Endothelial cell of umbilical vein (primary cell): ENCODE data around the gene NCKAP5. TPM values are rescaled to one million over a fixed set of nuclear protein-coding genes. Genes with fewer than 3 reads are reported as not detected.

Experiments
- BruUV-seq: library from RNA; stranded (reverse); fragments of 400-500 nt; replicated peaks from 2 replicates; lab custom pipeline; 2021; lab: Mats Ljungman, UMichigan
- CTCF ChIA-PET: fragments of 300-600, 350-600 bp; sonication (Branson Sonifier 250); formaldehyde crosslinking; loops from one replicate; lab custom pipeline; 2021; ENCODE audit warnings: antibody characterized with exemption, inconsistent platforms; lab: Charles Lee
- POLR2A ChIA-PET: fragments of 300-600, 350-600 bp; sonication (Branson Sonifier 250); formaldehyde crosslinking; loops from one replicate; lab custom pipeline; 2021; ENCODE audit warnings: antibody characterized with exemption, inconsistent platforms; lab: Charles Lee
- DNase-seq: peaks from one replicate; pipeline ENCODE4 v3.0.0-alpha.2; 2011; ENCODE audit warnings: low read depth, low spot score
- FAIRE-seq: peaks from 2 replicates; lab custom pipeline; 2011; peaks lifted over from hg19 to GRCh38; lab: Jason Lieb, UNC
- H2AFZ ChIP-seq: 2 replicates; pipeline ENCODE4 v1.6.0; 2012; ENCODE audit warnings: low read depth, low read length, control low read depth, inconsistent platforms
- H3K27ac ChIP-seq: 2 replicates; pipeline ENCODE4 v1.5.1; 2011; ENCODE audit warnings: low read depth, mild to moderate bottlenecking, control low read depth, low read length, moderate library complexity; ENCODE audit not compliant: insufficient read depth
- H3K27me3 ChIP-seq, 2 experiments: 2 replicates each; pipeline versions ENCODE4 v1.6.0 to v1.6.1; 2011; ENCODE audit warnings: low read length in 2 of 2, mixed read lengths in 1 of 2; ENCODE audit not compliant: control insufficient read depth in 2 of 2, insufficient read depth in 2 of 2
- H3K36me3 ChIP-seq, 2 experiments: 2 replicates in 1 of 2; 3 replicates in 1 of 2; pipeline ENCODE4 v1.5.1; 2011; ENCODE audit warnings: low read length in 2 of 2, mild to moderate bottlenecking in 1 of 2, moderate library complexity in 1 of 2; ENCODE audit not compliant: control insufficient read depth in 2 of 2, insufficient read depth in 2 of 2; ENCODE audit errors: extremely low read depth in 1 of 2
- H3K4me1 ChIP-seq: 3 replicates; pipeline ENCODE4 v1.5.1; 2011; ENCODE audit warnings: mild to moderate bottlenecking, low read length; ENCODE audit not compliant: control insufficient read depth, insufficient read depth; ENCODE audit errors: extremely low read depth
- H3K4me2 ChIP-seq: 2 replicates; pipeline ENCODE4 v1.6.1; 2011; ENCODE audit warnings: low read length, control low read depth, mixed read lengths; ENCODE audit not compliant: insufficient read depth
- H3K4me3 ChIP-seq, 3 experiments: fragments of 200-600 bp in 1 of 3; sonication (generic), shearing (Covaris generic) in 1 of 3; replicated peaks in 1 of 3; 2 replicates each; pipeline ENCODE4 v1.5.1; 2011 to 2016; ENCODE audit warnings: control low read depth in 3 of 3, low read length in 3 of 3, mild to moderate bottlenecking in 2 of 3, inconsistent platforms in 1 of 3, low read depth in 1 of 3, moderate library complexity in 1 of 3; ENCODE audit not compliant: insufficient read depth in 1 of 3
- H3K79me2 ChIP-seq: 2 replicates; pipeline ENCODE4 v1.6.0; 2012; ENCODE audit warnings: low read length, inconsistent platforms; ENCODE audit not compliant: control insufficient read depth, insufficient read depth
- H3K9ac ChIP-seq: replicated peaks from 2 replicates; pipeline ENCODE3; 2011; ENCODE audit warnings: low read length, control low read depth; ENCODE audit not compliant: insufficient read depth; ENCODE audit errors: extremely low read depth
- H3K9me1 ChIP-seq: replicated peaks from 3 replicates; pipeline ENCODE4 v1.6.0; 2011; ENCODE audit warnings: mild to moderate bottlenecking, low read length; ENCODE audit not compliant: control insufficient read depth, insufficient read depth; ENCODE audit errors: extremely low read depth
- H3K9me3 ChIP-seq: replicated peaks from 2 replicates; pipeline ENCODE4 v1.5.1; 2012; ENCODE audit warnings: low read length, inconsistent platforms; ENCODE audit not compliant: control insufficient read depth, insufficient read depth
- H4K20me1 ChIP-seq: replicated peaks from 2 replicates; pipeline ENCODE3; 2011; ENCODE audit warnings: mild to moderate bottlenecking, low read length; ENCODE audit not compliant: control insufficient read depth, insufficient read depth; ENCODE audit errors: extremely low read depth
- CTCF ChIP-seq, 2 donors: IDR thresholded peaks; 1 replicate in 1 of 2; 2 replicates in 1 of 2; pipeline ENCODE4 v1.5.1; 2011; ENCODE audit warnings: low read length in 2 of 2, mild to moderate bottlenecking in 2 of 2, moderate library complexity in 2 of 2, control low read depth in 1 of 2, inconsistent platforms in 1 of 2, low read depth in 1 of 2; ENCODE audit not compliant: insufficient read depth in 1 of 2; ENCODE audit errors: extremely low read depth in 1 of 2
- EZH2 ChIP-seq: IDR thresholded peaks from 2 replicates; pipeline ENCODE4 v1.6.1; 2012; ENCODE audit warnings: borderline replicate concordance, low read depth, mild to moderate bottlenecking, moderate library complexity, low read length, inconsistent platforms; ENCODE audit not compliant: severe bottlenecking
- JUN ChIP-seq: IDR thresholded peaks from 2 replicates; pipeline ENCODE4 v1.6.1; 2011; ENCODE audit warnings: borderline replicate concordance, low read depth; ENCODE audit not compliant: insufficient read length, insufficient read depth
- POLR2A ChIP-seq: IDR thresholded peaks from 2 replicates; pipeline ENCODE4 v1.6.1; 2012; ENCODE audit warnings: low read depth, mild to moderate bottlenecking, control low read depth, low read length
- POLR2AphosphoS5 ChIP-seq: IDR thresholded peaks from 2 replicates; pipeline ENCODE4 v1.6.1; 2012; ENCODE audit warnings: low read depth, mild to moderate bottlenecking, control low read depth, low read length, moderate library complexity; ENCODE audit not compliant: insufficient read depth
- dilution Hi-C: fragments of 300-500 bp; cut with MboI; formaldehyde crosslinking; loops from one replicate; pipeline ENCODE4 v1.15.0; 2019; ENCODE audit warnings: low sequenced_read_pairs; ENCODE audit not compliant: extremely low pct_ligation_motif_present
- intact Hi-C: fragments of 100-400 bp; cut with micrococcal nuclease; formaldehyde crosslinking; loops from one replicate; pipeline ENCODE4 v1.10.0; 2022
- polyA plus RNA-seq, 4 experiments: library from polyadenylated mRNA; depleted of rRNA in 3 of 4; stranded (reverse) in 3 of 4; unstranded in 1 of 4; fragments of >200 nt; gene quantifications; 2 replicates each; pipeline versions ENCODE4 v1.2.1 to v1.2.3, GENCODE V29; 2011 to 2012; ENCODE audit warnings: missing spikeins in 1 of 4
- total RNA-seq: library from RNA; stranded (reverse); gene quantifications from 2 replicates; pipeline ENCODE4 v1.2.3, GENCODE V29; 2021
- TF ChIP-seq, protein P1 (sequence below): IDR thresholded peaks from 2 replicates; pipeline ENCODE4 v1.6.1; 2011; ENCODE audit not compliant: insufficient read depth, insufficient read length

The NCKAP5 gene
- total and polyA plus RNA-seq, 2 donors (not counting 3 experiments of a cell fraction or from before 2014, with no cell fraction given) = 0.47 to 3.3 TPM

GRCh38 chr2:133605766-133606137 lies 37.5 kb upstream of the NCKAP5 start:
- POLR2A ChIA-PET = no interaction called here
- intact Hi-C loops = no loop called here
- FAIRE-seq = no peak

More at GRCh38 chr2:133605766-133606137, 37.5 kb upstream of the NCKAP5 start:
- dilution Hi-C loops = no loop called here
- Histone ChIP-seq H2AFZ (no peak overlapping the region), H3K9me1 (no peaks in the 10 kb centered on the region), H3K4me1 (peaks cover 10% of the 10 kb centered on the region), H3K27ac (no peak overlapping the region), H3K4me2 (no peak overlapping the region), H4K20me1 (no peaks in the 10 kb centered on the region), H3K4me3 (no peak overlapping the region), H3K9me3 (no peaks in the 10 kb centered on the region), H3K36me3 (no peaks in the 10 kb centered on the region), H3K27me3 (no peaks in the 10 kb centered on the region), H3K9ac (no peak overlapping the region), H3K79me2 (no peaks in the 10 kb centered on the region)
- no peak for DNase-seq
- CTCF ChIA-PET = interaction anchor here (3.3 kb wide), 1 partner anchor 174 kb away, joined by 10 read pairs; no protein-coding TSS in a partner anchor
- BruUV-seq = no TSS peak
- TF ChIP-seq JUN (no peak), CTCF (IDR thresholded peaks at IDR 0.05; ENCODE audit: extremely low read depth in 1 of 2, insufficient read depth in 1 of 2, low read depth in 1 of 2, low read length in 2 of 2) (no peak), EZH2 (no peak), POLR2AphosphoS5 (no peak), POLR2A (no peak)
- TF ChIP-seq, protein P1, sequence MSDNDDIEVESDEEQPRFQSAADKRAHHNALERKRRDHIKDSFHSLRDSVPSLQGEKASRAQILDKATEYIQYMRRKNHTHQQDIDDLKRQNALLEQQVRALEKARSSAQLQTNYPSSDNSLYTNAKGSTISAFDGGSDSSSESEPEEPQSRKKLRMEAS = no peak
